GM23338 (cell line): ENCODE results near the gene C4A. TPM values are rescaled to one million over a fixed set of nuclear protein-coding genes. Genes with fewer than 3 reads are reported as not detected.
"Not testable (repeated sequence)": the region's sequence is repeated elsewhere in the genome, so short reads cannot be mapped to it uniquely, and the experiment has no call there.

Experiments
- ATAC-seq: fragments of 200-7000 bp; cut with Tn5 transposase; 3 replicates; pipeline ENCODE4 v1.9.1; 2020
- DNase-seq: peaks from one replicate; pipeline ENCODE4 v3.0.0-alpha.2; 2015; ENCODE audit warnings: low spot score
- H2AFZ ChIP-seq: fragments of 200-600 bp; sonication (generic); 2 replicates; pipeline ENCODE4 v1.8.0; 2016; ENCODE audit warnings: antibody characterized with exemption, mild to moderate bottlenecking, moderate library complexity
- H3F3A ChIP-seq: fragments of 200-600 bp; sonication (generic); replicated peaks from 2 replicates; pipeline ENCODE4 v1.8.0; 2017; ENCODE audit warnings: antibody characterized with exemption, mixed run types, low read depth
- H3K27ac ChIP-seq: fragments of 200-600 bp; sonication (generic); 2 replicates; pipeline ENCODE4 v1.6.1; 2016; ENCODE audit warnings: low read depth
- H3K27me3 ChIP-seq: fragments of 200-600 bp; sonication (generic); 2 replicates; pipeline ENCODE4 v1.8.0; 2016; ENCODE audit warnings: mild to moderate bottlenecking, mixed run types, moderate library complexity; ENCODE audit not compliant: insufficient read depth
- H3K36me3 ChIP-seq: fragments of 200-600 bp; sonication (generic); 2 replicates; pipeline ENCODE4 v1.8.0; 2016; ENCODE audit warnings: mild to moderate bottlenecking; ENCODE audit not compliant: insufficient read depth
- H3K4me1 ChIP-seq: fragments of 200-600 bp; sonication (generic); 2 replicates; pipeline ENCODE4 v1.8.0; 2016; ENCODE audit warnings: mild to moderate bottlenecking, moderate library complexity; ENCODE audit not compliant: insufficient read depth
- H3K4me2 ChIP-seq: fragments of 200-600 bp; sonication (generic); 2 replicates; pipeline ENCODE4 v1.7.1; 2017; ENCODE audit warnings: mixed run types
- H3K4me3 ChIP-seq: fragments of 200-600 bp; sonication (generic); 2 replicates; pipeline ENCODE4 v1.6.1; 2016; ENCODE audit warnings: mixed run types
- H3K79me2 ChIP-seq: fragments of 200-600 bp; sonication (generic); replicated peaks from 2 replicates; pipeline ENCODE4 v1.8.0; 2017; ENCODE audit warnings: mild to moderate bottlenecking; ENCODE audit not compliant: insufficient read depth
- H3K9me2 ChIP-seq: fragments of 200-600 bp; sonication (generic); 2 replicates; pipeline ENCODE4 v1.8.0; 2017; ENCODE audit not compliant: insufficient read depth
- H4K20me1 ChIP-seq: fragments of 200-600 bp; sonication (generic); replicated peaks from 2 replicates; pipeline ENCODE4 v1.8.0; 2017; ENCODE audit warnings: mild to moderate bottlenecking; ENCODE audit not compliant: insufficient read depth
- H3K27ac Mint-ChIP-seq: 2 replicates; pipeline ENCODE4 v1.8.0; 2020; ENCODE audit warnings: inconsistent platforms, mild to moderate bottlenecking, moderate library complexity, mixed read lengths
- H3K27me3 Mint-ChIP-seq: 3 replicates; pipeline ENCODE4 v1.8.0; 2022; ENCODE audit warnings: low read depth, mild to moderate bottlenecking, moderate library complexity, mixed read lengths, inconsistent platforms; ENCODE audit not compliant: insufficient read depth, poor library complexity
- H3K36me3 Mint-ChIP-seq: 3 replicates; pipeline ENCODE4 v1.8.0; 2021; ENCODE audit warnings: low read depth, mild to moderate bottlenecking, inconsistent platforms, moderate library complexity, mixed read lengths
- H3K4me1 Mint-ChIP-seq: 3 replicates; pipeline ENCODE4 v1.8.0; 2020; ENCODE audit warnings: mild to moderate bottlenecking, inconsistent platforms, mixed read lengths
- H3K4me3 Mint-ChIP-seq: 3 replicates; pipeline ENCODE4 v1.8.0; 2021; ENCODE audit warnings: moderate library complexity, mild to moderate bottlenecking, inconsistent platforms, mixed read lengths
- H3K9me3 Mint-ChIP-seq: 3 replicates; pipeline ENCODE4 v1.8.0; 2020; ENCODE audit warnings: moderate library complexity, mild to moderate bottlenecking, inconsistent platforms, mixed read lengths
- CREB1 ChIP-seq: fragments of 250-450 bp; sonication (Bioruptor Pico); IDR thresholded peaks from 2 replicates; pipeline ENCODE4 v1.5.0; 2020; ENCODE audit warnings: low read depth, mild to moderate bottlenecking, moderate library complexity
- ETS1 ChIP-seq: IDR thresholded peaks from 2 replicates; pipeline ENCODE4 v1.6.1; 2016; ENCODE audit warnings: antibody characterized with exemption
- EZH2 ChIP-seq: fragments of 200-600 bp; sonication (generic); IDR thresholded peaks from one replicate; pipeline ENCODE4 v1.8.0; 2017; ENCODE audit warnings: antibody characterized with exemption, mild to moderate bottlenecking, low read depth; ENCODE audit not compliant: unreplicated experiment
- EZH2phosphoT487 ChIP-seq: fragments of 200-600 bp; sonication (generic); IDR thresholded peaks from one replicate; pipeline ENCODE4 v1.8.1; 2018; ENCODE audit warnings: antibody characterized with exemption; ENCODE audit not compliant: unreplicated experiment
- POLR2AphosphoS5 ChIP-seq: IDR thresholded peaks from 2 replicates; pipeline ENCODE4 v1.6.1; 2016; ENCODE audit warnings: antibody characterized with exemption, low read depth
- ZNF114 ChIP-seq: fragments of 250-450 bp; sonication (Bioruptor Pico); IDR thresholded peaks from 2 replicates; pipeline ENCODE4 v1.5.0; 2020; ENCODE audit warnings: mild to moderate bottlenecking, moderate library complexity
- polyA plus RNA-seq: library from polyadenylated mRNA; unstranded; fragments of >200 nt; fragmentation: Nextera tagmentation; extraction: Ambion mirVana; gene quantifications from 2 replicates; pipeline ENCODE4 v1.2.1, GENCODE V29; 2016
- total RNA-seq: library from RNA; depleted of rRNA; stranded (reverse); fragments of >200 nt; shearing (Covaris generic); gene quantifications from 2 replicates; pipeline ENCODE4 v1.2.3, GENCODE V29; 2014
- TF ChIP-seq, protein P1 (sequence below), 2 experiments: fragments of 200-600 bp in 1 of 2; sonication (generic) in 1 of 2; conservative IDR thresholded peaks; 2 replicates each; pipeline versions ENCODE4 v1.5.1 to v1.6.1; 2016 to 2017; ENCODE audit warnings: antibody characterized with exemption in 2 of 2, low read depth in 2 of 2, mild to moderate bottlenecking in 2 of 2, moderate library complexity in 1 of 2

Gene C4A
- total and polyA plus RNA-seq, 2 experiments from 2014 or later = 0.48 to 0.97 TPM

- not testable (repeated sequence) for H3K4me3 ChIP-seq, H3F3A ChIP-seq, H3K9me2 ChIP-seq, H2AFZ ChIP-seq, H3K79me2 ChIP-seq, DNase-seq, H4K20me1 ChIP-seq, H3K27ac Mint-ChIP-seq, H3K36me3 Mint-ChIP-seq, ATAC-seq, H3K27me3 Mint-ChIP-seq, H3K4me2 ChIP-seq, H3K27me3 ChIP-seq, H3K4me1 Mint-ChIP-seq, H3K4me1 ChIP-seq, H3K9me3 Mint-ChIP-seq, H3K4me3 Mint-ChIP-seq, H3K27ac ChIP-seq, H3K36me3 ChIP-seq
Measured at GRCh38 chr6:32043589-32044380, 61.9 kb downstream of the C4A start.

DNA sequence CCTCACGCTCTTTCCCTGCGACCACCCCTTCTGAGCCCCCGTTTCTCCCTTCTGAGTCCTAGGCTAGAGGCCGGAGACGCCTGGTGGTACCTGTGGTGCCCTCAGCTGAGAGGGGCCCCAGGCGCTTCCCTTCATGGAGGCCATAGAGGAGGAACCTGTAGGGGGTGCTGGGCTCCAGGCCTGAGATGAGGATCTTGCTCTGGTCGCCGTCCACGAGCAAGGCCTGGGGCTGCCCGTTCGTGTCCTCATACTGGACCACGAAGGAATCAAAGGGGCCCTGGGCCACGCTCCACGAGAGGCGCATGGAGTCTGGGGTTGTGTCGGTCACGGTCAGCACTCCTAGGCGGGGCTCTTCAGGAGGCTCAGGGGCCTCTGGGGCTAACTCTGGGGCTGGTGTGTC, 63.1 kb downstream of the C4A start:
- not testable (repeated sequence) for DNase-seq, H3K4me3 ChIP-seq, H3K9me2 ChIP-seq, H3K27me3 Mint-ChIP-seq, H3K36me3 ChIP-seq, H2AFZ ChIP-seq, H4K20me1 ChIP-seq, H3K36me3 Mint-ChIP-seq, H3K27ac Mint-ChIP-seq, H3K27ac ChIP-seq, H3K4me1 ChIP-seq, H3K4me2 ChIP-seq, H3K27me3 ChIP-seq, H3K4me1 Mint-ChIP-seq, H3F3A ChIP-seq, H3K79me2 ChIP-seq, H3K9me3 Mint-ChIP-seq, H3K4me3 Mint-ChIP-seq
- peak; percentile 5; the same call in 2 of the 3 replicates for ATAC-seq
- TF ChIP-seq, protein P1, sequence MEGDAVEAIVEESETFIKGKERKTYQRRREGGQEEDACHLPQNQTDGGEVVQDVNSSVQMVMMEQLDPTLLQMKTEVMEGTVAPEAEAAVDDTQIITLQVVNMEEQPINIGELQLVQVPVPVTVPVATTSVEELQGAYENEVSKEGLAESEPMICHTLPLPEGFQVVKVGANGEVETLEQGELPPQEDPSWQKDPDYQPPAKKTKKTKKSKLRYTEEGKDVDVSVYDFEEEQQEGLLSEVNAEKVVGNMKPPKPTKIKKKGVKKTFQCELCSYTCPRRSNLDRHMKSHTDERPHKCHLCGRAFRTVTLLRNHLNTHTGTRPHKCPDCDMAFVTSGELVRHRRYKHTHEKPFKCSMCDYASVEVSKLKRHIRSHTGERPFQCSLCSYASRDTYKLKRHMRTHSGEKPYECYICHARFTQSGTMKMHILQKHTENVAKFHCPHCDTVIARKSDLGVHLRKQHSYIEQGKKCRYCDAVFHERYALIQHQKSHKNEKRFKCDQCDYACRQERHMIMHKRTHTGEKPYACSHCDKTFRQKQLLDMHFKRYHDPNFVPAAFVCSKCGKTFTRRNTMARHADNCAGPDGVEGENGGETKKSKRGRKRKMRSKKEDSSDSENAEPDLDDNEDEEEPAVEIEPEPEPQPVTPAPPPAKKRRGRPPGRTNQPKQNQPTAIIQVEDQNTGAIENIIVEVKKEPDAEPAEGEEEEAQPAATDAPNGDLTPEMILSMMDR (conservative IDR thresholded peaks at IDR 0.05; ENCODE audit: low read depth in 2 of 2) = peak in 1 of 2 experiments; percentile 24; a peak in 1 of 4 replicates

GRCh38 chr6:32045811-32046449, 64.1 kb downstream of the C4A start:
- no peak overlapping the region for H3K4me3 Mint-ChIP-seq
- peaks cover 6% of the 10 kb centered on the region for H3K27me3 Mint-ChIP-seq
- ATAC-seq = no peak
- H3K27me3 ChIP-seq = no peaks in the 10 kb centered on the region
- no peak overlapping the region for H3K4me2 ChIP-seq
- no peaks in the 10 kb centered on the region for H3K36me3 ChIP-seq
- H3K4me1 ChIP-seq = no peaks in the 10 kb centered on the region; the same call in 1 of the 2 replicates
- H2AFZ ChIP-seq = no peak overlapping the region
- no peaks in the 10 kb centered on the region for H3K79me2 ChIP-seq
- no peak for DNase-seq
- H3K27ac ChIP-seq = no peak overlapping the region
- no peaks in the 10 kb centered on the region for H3K9me2 ChIP-seq
- peaks cover 3% of the 10 kb centered on the region; the same call in 2 of the 3 replicates for H3K4me1 Mint-ChIP-seq
- no peaks in the 10 kb centered on the region for H3K9me3 Mint-ChIP-seq
- 0 out of 2 replicates have a peak, but pooled peaks cover 3% of the 10 kb centered on the region for H3F3A ChIP-seq
- H4K20me1 ChIP-seq = no peaks in the 10 kb centered on the region
- no peaks in the 10 kb centered on the region for H3K36me3 Mint-ChIP-seq
- no peak overlapping the region for H3K4me3 ChIP-seq
- no peak overlapping the region for H3K27ac Mint-ChIP-seq
- TF ChIP-seq ETS1 = no peak
- TF ChIP-seq POLR2AphosphoS5 = no peak
- no peak for TF ChIP-seq EZH2
- TF ChIP-seq ZNF114 (CRISPR knock-in tag) = no peak
- no peak for TF ChIP-seq EZH2phosphoT487
- no peak for TF ChIP-seq CREB1 (CRISPR knock-in tag)
